ENCODE results near the gene PPDPF. TPM values are rescaled to one million over a fixed set of nuclear protein-coding genes. Genes with fewer than 3 reads are reported as not detected.

The PPDPF gene
- polyA plus RNA-seq (2011; rRNA removed) (4.6 and 7.7 TPM in 2 replicates), polyA plus RNA-seq (2017; fragmentation: RNase III; extraction: RNeasy Plus Mini Kit Qiagen cat#74134 plus additional on column Dnase treatment) (217 to 227 TPM (median 224 TPM) in 3 replicates), polyA minus RNA-seq (2011; rRNA and poly(A)+ RNA removed) (5.5 and 18.1 TPM in 2 replicates)
- polyA plus RNA-seq (2012; cell fraction: cytosol; rRNA removed), result 115 and 196 TPM in 2 replicates
- polyA plus RNA-seq (2012; cell fraction: nucleus; rRNA removed), result 41.3 and 97.2 TPM in 2 replicates

DNA sequence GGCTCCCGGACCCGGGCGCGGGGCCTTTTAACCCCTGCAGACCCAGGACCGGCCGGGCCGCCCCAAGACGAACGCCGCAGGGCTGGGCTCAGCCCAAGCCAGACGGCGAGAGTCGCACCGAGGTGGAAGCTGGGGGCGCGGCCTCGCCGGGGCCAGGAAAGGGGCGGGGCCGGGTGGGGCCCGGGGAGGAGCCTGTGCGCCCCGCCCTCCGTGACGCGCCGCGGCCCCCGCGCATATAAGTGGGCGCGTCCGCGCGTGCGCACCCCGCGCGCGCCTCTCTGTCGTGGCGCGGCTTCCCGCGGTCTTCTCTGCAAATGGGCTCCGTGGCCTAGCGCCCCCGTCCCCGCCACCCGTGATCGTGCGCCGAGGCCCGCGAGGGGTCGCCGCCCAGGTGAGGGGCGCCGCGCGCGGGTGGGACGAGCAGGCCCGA is at the start of gene PPDPF:
Gene PPDPF, plus strand, starts transcription at position 262 of the 430 bp plus-strand sequence. CDS start 544 bp downstream, outside the sequence.
- DNase-seq (ENCODE audit: low read depth in 1 of 2, low spot score in 1 of 2), result peak; percentile 81 to 82
- TF ChIP-seq EHF (CRISPR knock-in tag; IDR thresholded peaks at IDR 0.05) (no peak), RFX5 (IDR thresholded peaks at IDR 0.05) (no peak), NFE2L2 (conservative IDR thresholded peaks at IDR 0.05; ENCODE audit: low read length) (no peak), HOXB13 (CRISPR knock-in tag; IDR thresholded peaks at IDR 0.05; ENCODE audit: low read depth) (no peak), JUN (IDR thresholded peaks at IDR 0.05) (peak; percentile 60 to 74; a peak in 3 of 5 replicates), ZNF302 (CRISPR knock-in tag; IDR thresholded peaks at IDR 0.05) (no peak), ZSCAN20 (CRISPR knock-in tag; IDR thresholded peaks at IDR 0.05) (no peak), E2F6 (IDR thresholded peaks at IDR 0.05; ENCODE audit: borderline replicate concordance, low read depth) (no peak), CEBPB (IDR thresholded peaks at IDR 0.05) (no peak), BHLHE40 (IDR thresholded peaks at IDR 0.05; ENCODE audit: low read depth, low read length) (no peak), PHF8 (IDR thresholded peaks at IDR 0.05; ENCODE audit: borderline replicate concordance, low read depth) (peak; percentile 36; the same call in 1 of the 2 replicates), POLR2A (IDR thresholded peaks at IDR 0.05; ENCODE audit: low read length) (peak; percentile 87), BCL3 (IDR thresholded peaks at IDR 0.05) (peak; percentile 90), MAFK (IDR thresholded peaks at IDR 0.05; ENCODE audit: partially characterized antibody) (no peak)
- TF ChIP-seq, protein P1, sequence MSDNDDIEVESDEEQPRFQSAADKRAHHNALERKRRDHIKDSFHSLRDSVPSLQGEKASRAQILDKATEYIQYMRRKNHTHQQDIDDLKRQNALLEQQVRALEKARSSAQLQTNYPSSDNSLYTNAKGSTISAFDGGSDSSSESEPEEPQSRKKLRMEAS (IDR thresholded peaks at IDR 0.05), result 0 out of 2 replicates have a peak, but pooled peaks have one; percentile 0
- TF ChIP-seq, protein P2, sequence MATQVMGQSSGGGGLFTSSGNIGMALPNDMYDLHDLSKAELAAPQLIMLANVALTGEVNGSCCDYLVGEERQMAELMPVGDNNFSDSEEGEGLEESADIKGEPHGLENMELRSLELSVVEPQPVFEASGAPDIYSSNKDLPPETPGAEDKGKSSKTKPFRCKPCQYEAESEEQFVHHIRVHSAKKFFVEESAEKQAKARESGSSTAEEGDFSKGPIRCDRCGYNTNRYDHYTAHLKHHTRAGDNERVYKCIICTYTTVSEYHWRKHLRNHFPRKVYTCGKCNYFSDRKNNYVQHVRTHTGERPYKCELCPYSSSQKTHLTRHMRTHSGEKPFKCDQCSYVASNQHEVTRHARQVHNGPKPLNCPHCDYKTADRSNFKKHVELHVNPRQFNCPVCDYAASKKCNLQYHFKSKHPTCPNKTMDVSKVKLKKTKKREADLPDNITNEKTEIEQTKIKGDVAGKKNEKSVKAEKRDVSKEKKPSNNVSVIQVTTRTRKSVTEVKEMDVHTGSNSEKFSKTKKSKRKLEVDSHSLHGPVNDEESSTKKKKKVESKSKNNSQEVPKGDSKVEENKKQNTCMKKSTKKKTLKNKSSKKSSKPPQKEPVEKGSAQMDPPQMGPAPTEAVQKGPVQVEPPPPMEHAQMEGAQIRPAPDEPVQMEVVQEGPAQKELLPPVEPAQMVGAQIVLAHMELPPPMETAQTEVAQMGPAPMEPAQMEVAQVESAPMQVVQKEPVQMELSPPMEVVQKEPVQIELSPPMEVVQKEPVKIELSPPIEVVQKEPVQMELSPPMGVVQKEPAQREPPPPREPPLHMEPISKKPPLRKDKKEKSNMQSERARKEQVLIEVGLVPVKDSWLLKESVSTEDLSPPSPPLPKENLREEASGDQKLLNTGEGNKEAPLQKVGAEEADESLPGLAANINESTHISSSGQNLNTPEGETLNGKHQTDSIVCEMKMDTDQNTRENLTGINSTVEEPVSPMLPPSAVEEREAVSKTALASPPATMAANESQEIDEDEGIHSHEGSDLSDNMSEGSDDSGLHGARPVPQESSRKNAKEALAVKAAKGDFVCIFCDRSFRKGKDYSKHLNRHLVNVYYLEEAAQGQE (IDR thresholded peaks at IDR 0.05), result no peak; the same call in 1 of the 2 replicates
- peaks cover 13% of the 10 kb centered on the region for H3K9me3 ChIP-seq
- peak within 1 kb of the TSS; percentile 88 to 95 for H3K27ac ChIP-seq
- FAIRE-seq, result no peak
- ChIA-PET POLR2A (interaction anchor here (0.6 to 4.4 kb wide), 24 partner anchors 10 to 563 kb away, joined by 3 to 62 read pairs (median 4); partner anchors contain the start of genes EEF1A2, LKAAEAR1, PTK6 and TCEA2), CTCF (interaction anchor here (0.6 to 6.8 kb wide), 9 partner anchors 10 to 907 kb away, joined by 3 to 75 read pairs (median 5); partner anchors contain the start of genes EEF1A2 and PTK6)
- H3K4me1 ChIP-seq, result peaks cover 10% of the 10 kb centered on the region; the same call in 2 of the 3 replicates
- H3K4me2 ChIP-seq, result peak within 1 kb of the TSS; percentile 93
- peak; percentile 75 to 79 for ATAC-seq
- peak within 1 kb of the TSS; percentile 83 for H3K4me3 ChIP-seq
- no CpG with 5 or more reads among the region's 64 CpGs for WGBS (ENCODE audit: missing lambda C conversion rate)

DNA sequence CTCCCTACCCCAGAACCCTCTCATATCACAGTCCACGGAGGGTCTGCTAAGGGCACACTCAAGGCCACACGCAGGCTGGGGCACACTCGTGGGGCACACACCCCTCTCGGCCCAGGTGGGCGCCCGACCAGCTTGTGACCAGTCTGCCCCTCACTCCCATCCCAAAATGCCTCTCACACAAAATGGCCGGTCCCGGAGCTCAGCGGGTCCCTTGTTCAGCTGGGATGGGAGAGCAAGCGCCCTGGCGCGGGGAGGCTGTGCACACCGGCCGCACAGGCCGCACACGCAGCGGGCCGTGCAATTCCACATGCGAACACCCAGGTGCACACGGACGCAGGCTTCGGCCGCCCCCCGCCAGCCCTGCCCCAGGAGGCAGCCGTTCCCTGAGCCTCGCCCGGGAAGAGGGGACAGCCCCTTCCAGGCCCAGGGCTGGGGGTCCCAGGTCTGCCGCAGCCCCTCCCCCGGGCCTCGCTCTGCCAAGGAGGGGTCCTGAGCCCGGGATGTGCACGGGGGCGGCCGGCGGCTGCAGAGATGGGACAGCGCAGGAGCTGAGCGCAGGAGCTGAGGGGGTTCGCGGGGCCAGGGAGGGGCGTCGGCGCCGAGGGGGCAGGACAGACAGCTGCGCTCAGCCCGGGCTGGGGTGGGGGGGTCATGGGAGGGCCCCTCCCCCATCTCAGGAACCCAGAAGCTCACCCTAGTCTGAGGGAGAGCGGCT is 49.4 kb upstream of the PPDPF start:
- DNase-seq (ENCODE audit: low read depth in 1 of 2, low spot score in 1 of 2) (no peak), FAIRE-seq (no peak), ATAC-seq (peak in 1 of 2 experiments; percentile 33; a peak in 2 of 6 replicates)
- CTCF ChIA-PET, result interaction anchor here (1.1 to 2.9 kb wide), 3 partner anchors 12 to 25 kb away, joined by 3 to 16 read pairs (median 4); no protein-coding TSS in a partner anchor
- H3K4me1 ChIP-seq, result peaks cover 13% of the 10 kb centered on the region
- H3K4me2 ChIP-seq, result peak overlapping the region; percentile 99
- H3K9me3 ChIP-seq, result no peaks in the 10 kb centered on the region
- WGBS (ENCODE audit: missing lambda C conversion rate), result 39% methylated on average over 10 of the region's 46 CpGs
- peak overlapping the region; percentile 46; the same call in 2 of the 3 replicates for H3K4me3 ChIP-seq
- H3K27ac ChIP-seq, result no peak overlapping the region; a peak in 1 of 6 replicates
- TF ChIP-seq JUNB (IDR thresholded peaks at IDR 0.05) (no peak), NFE2L2 (conservative IDR thresholded peaks at IDR 0.05; ENCODE audit: low read length) (no peak), EHMT2 (IDR thresholded peaks at IDR 0.05; ENCODE audit: low read depth) (no peak), RAD21 (conservative IDR thresholded peaks at IDR 0.05 in 1 of 2, IDR thresholded peaks at IDR 0.05 in 1 of 2) (no peak), FOSL2 (IDR thresholded peaks at IDR 0.05) (no peak), FOSL2 (CRISPR knock-in tag; IDR thresholded peaks at IDR 0.05) (no peak), SREBF2 (IDR thresholded peaks at IDR 0.05) (no peak), NPAS2 (CRISPR knock-in tag; IDR thresholded peaks at IDR 0.05; ENCODE audit: borderline replicate concordance) (no peak), KDM5A (IDR thresholded peaks at IDR 0.05) (no peak), SMC3 (IDR thresholded peaks at IDR 0.05) (no peak), KDM1A (IDR thresholded peaks at IDR 0.05; ENCODE audit: low read depth) (no peak), MAZ (IDR thresholded peaks at IDR 0.05; ENCODE audit: borderline replicate concordance, low read depth, low read length) (no peak), CBX8 (IDR thresholded peaks at IDR 0.05) (no peak), RNF2 (IDR thresholded peaks at IDR 0.05; ENCODE audit: borderline replicate concordance, low read depth) (no peak), EP300 (IDR thresholded peaks at IDR 0.05) (no peak)
- TF ChIP-seq, protein P1 (IDR thresholded peaks at IDR 0.05), result no peak
- POLR2A ChIA-PET, result interaction anchor here (0.9 kb wide), 1 partner anchor 49 kb away, joined by 4 read pairs; the partner anchor contains the start of gene PPDPF

Data from A549 (cell line).